A673 (cell line): ENCODE results near the gene MLIP. TPM values are rescaled to one million over a fixed set of nuclear protein-coding genes. Genes with fewer than 3 reads are reported as not detected.

Experiments used
- BruUV-seq: library from RNA; stranded (reverse); fragments of 400-500 nt; replicated peaks from 2 replicates; lab custom pipeline; 2021; lab: Mats Ljungman, UMichigan
- CTCF ChIA-PET: fragments of 300-600 bp; sonication (Branson Sonifier 250); formaldehyde crosslinking; loops from one replicate; lab custom pipeline; 2022; ENCODE audit warnings: antibody characterized with exemption; lab: Charles Lee
- POLR2A ChIA-PET: fragments of 300-600 bp; sonication (Branson Sonifier 250); formaldehyde crosslinking; loops from one replicate; lab custom pipeline; 2022; ENCODE audit warnings: antibody characterized with exemption; ENCODE audit not compliant: low non-redundant PET; lab: Charles Lee
- DNase-seq: peaks from one replicate; pipeline ENCODE4 v3.0.0-alpha.2; 2015; ENCODE audit warnings: low spot score
- H3K27ac ChIP-seq: fragments of 200-600 bp; sonication (generic); 2 replicates; pipeline ENCODE4 v1.5.1; 2016; ENCODE audit warnings: mixed run types, low read depth, mild to moderate bottlenecking, mixed read lengths, antibody characterized with exemption, low read length; ENCODE audit not compliant: poor library complexity, severe bottlenecking
- H3K27me3 ChIP-seq: fragments of 200-600 bp; sonication (generic); replicated peaks from 2 replicates; pipeline ENCODE4 v1.6.1; 2017; ENCODE audit warnings: mixed run types, low read depth, mild to moderate bottlenecking, mixed read lengths, antibody characterized with exemption, low read length; ENCODE audit not compliant: insufficient read depth, poor library complexity
- H3K36me3 ChIP-seq: fragments of 200-600 bp; sonication (generic); 2 replicates; pipeline ENCODE4 v1.6.1; 2016; ENCODE audit warnings: mixed run types, mild to moderate bottlenecking, mixed read lengths, antibody characterized with exemption, low read length; ENCODE audit not compliant: insufficient read depth, poor library complexity, severe bottlenecking
- H3K4me1 ChIP-seq: fragments of 200-600 bp; sonication (generic); 2 replicates; pipeline ENCODE4 v1.6.1; 2017; ENCODE audit warnings: mixed run types, mild to moderate bottlenecking, mixed read lengths, antibody characterized with exemption, low read length; ENCODE audit not compliant: insufficient read depth, poor library complexity, severe bottlenecking
- H3K4me3 ChIP-seq: fragments of 200-600 bp; sonication (generic); 2 replicates; pipeline ENCODE4 v1.5.1; 2016; ENCODE audit warnings: low read depth, mixed run types, mild to moderate bottlenecking, mixed read lengths, low read length; ENCODE audit not compliant: poor library complexity, severe bottlenecking
- H3K9me3 ChIP-seq: fragments of 200-600 bp; sonication (generic); 2 replicates; pipeline ENCODE4 v1.6.1; 2016; ENCODE audit warnings: mixed run types, low read depth, mild to moderate bottlenecking, mixed read lengths, antibody characterized with exemption, low read length; ENCODE audit not compliant: poor library complexity, severe bottlenecking
- EZH2 ChIP-seq: fragments of 200-600 bp; sonication (generic); IDR thresholded peaks from 2 replicates; pipeline ENCODE4 v1.6.1; 2017; ENCODE audit warnings: borderline replicate concordance, low read depth, mild to moderate bottlenecking, mixed read lengths, antibody characterized with exemption, low read length; ENCODE audit not compliant: poor library complexity, severe bottlenecking
- intact Hi-C: fragments of 100-400 bp; cut with micrococcal nuclease; formaldehyde crosslinking; loops from one replicate; pipeline ENCODE4 v1.10.0; 2022; ENCODE audit not compliant: unreplicated experiment
- total RNA-seq: library from RNA; stranded (reverse); gene quantifications from 2 replicates; pipeline ENCODE4 v1.2.3, GENCODE V29; 2021
- TF ChIP-seq, protein P1 (sequence below): fragments of 300-800, 200-600 bp; sonication (generic); conservative IDR thresholded peaks from 2 replicates; pipeline ENCODE4 v1.5.1; 2017; ENCODE audit warnings: low read depth, mild to moderate bottlenecking, antibody characterized with exemption, low read length, moderate library complexity, mixed read lengths

MLIP gene
- total RNA-seq, 1 experiment from 2014 or later: 0.58 TPM

DNA sequence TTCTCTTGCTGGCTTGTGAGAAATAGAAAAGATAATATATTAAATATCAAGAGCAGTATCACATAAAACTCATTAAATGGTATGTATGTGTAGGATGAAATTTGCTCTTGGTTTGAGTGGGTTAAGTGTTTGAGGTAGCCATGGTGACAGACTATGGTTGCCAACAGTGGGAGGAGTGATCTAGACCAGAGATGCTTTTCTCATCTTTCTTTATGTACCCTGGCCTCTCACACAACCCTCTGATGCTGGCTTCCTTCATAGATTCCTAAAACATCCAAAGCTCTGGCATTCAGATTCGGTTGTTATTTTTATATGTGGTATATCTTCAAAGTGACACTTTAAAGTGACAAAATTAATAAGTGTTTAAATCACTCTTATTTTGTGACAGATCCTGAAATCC lies 9.0 kb upstream of the MLIP start:
- CTCF ChIA-PET: no interaction called here
- intact Hi-C loops: no loop called here
- BruUV-seq: no TSS peak

DNA sequence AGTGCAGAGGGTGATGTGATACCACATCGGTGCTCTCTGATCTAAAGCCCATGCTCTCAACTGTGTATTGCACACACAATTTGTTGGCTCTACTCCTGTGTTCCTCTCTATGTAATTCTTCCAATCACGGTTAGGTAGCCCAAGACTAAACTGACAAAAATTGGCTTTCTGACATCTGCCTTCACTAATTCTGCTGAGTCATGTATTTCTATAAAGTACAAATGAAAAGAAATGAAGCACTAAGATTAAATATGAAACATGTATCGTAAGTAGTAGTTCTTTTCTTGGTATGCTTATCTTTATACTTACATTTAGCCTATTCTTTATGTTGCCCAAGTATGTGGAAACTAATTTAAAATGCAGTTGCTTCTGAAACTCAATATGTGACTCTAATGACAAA lies 7.7 kb upstream of the MLIP start:
- CTCF ChIA-PET: no interaction called here
- no TSS peak for BruUV-seq
- H3K9me3 ChIP-seq: no peaks in the 10 kb centered on the region
- no peak overlapping the region for H3K27ac ChIP-seq
- H3K4me3 ChIP-seq: no peak overlapping the region
- no peak for DNase-seq
- TF ChIP-seq, protein P1, sequence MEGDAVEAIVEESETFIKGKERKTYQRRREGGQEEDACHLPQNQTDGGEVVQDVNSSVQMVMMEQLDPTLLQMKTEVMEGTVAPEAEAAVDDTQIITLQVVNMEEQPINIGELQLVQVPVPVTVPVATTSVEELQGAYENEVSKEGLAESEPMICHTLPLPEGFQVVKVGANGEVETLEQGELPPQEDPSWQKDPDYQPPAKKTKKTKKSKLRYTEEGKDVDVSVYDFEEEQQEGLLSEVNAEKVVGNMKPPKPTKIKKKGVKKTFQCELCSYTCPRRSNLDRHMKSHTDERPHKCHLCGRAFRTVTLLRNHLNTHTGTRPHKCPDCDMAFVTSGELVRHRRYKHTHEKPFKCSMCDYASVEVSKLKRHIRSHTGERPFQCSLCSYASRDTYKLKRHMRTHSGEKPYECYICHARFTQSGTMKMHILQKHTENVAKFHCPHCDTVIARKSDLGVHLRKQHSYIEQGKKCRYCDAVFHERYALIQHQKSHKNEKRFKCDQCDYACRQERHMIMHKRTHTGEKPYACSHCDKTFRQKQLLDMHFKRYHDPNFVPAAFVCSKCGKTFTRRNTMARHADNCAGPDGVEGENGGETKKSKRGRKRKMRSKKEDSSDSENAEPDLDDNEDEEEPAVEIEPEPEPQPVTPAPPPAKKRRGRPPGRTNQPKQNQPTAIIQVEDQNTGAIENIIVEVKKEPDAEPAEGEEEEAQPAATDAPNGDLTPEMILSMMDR: no peak
- no peak for TF ChIP-seq EZH2
- intact Hi-C loops: no loop called here
- no peaks in the 10 kb centered on the region for H3K27me3 ChIP-seq
- H3K4me1 ChIP-seq: peaks cover 4% of the 10 kb centered on the region
- H3K36me3 ChIP-seq: no peaks in the 10 kb centered on the region
- POLR2A ChIA-PET: no interaction called here

More for the DNA sequence above, 9.0 kb upstream of the MLIP start:
- peaks cover 4% of the 10 kb centered on the region for H3K4me1 ChIP-seq
- no peaks in the 10 kb centered on the region for H3K36me3 ChIP-seq
- TF ChIP-seq EZH2: no peak
- TF ChIP-seq, protein P1: no peak
- no peaks in the 10 kb centered on the region for H3K9me3 ChIP-seq
- H3K4me3 ChIP-seq: no peak overlapping the region
- no peak overlapping the region for H3K27ac ChIP-seq
- DNase-seq: no peak
- POLR2A ChIA-PET: no interaction called here
- no peaks in the 10 kb centered on the region for H3K27me3 ChIP-seq

DNA sequence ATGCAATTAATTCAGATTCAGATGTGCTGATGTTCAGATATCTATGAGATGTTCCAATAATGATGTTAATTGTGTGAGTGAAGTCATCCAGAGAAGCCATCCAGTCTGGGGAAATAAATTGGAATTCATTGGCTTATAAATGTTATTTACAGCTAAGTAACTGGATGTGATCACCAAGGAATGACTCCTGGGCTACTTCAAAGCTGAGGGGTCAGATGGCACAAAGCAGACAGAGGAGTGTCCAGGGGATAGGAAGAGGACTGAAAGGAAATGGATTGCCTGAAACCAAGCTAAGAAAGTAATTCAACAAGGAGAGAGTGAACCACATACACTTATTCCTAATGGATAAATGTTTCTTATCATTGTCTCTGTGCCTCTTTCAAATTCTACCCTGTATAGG lies 4.5 kb upstream of the MLIP start:
- intact Hi-C loops: no loop called here
- H3K36me3 ChIP-seq: no peaks in the 10 kb centered on the region
- no peak for DNase-seq
- ChIA-PET CTCF (no interaction called here), POLR2A (no interaction called here)
- BruUV-seq: no TSS peak
- TF ChIP-seq EZH2: no peak
- no peak overlapping the region for H3K4me3 ChIP-seq
- peaks cover 18% of the 10 kb centered on the region for H3K4me1 ChIP-seq
- no peak overlapping the region for H3K27ac ChIP-seq
- H3K9me3 ChIP-seq: no peaks in the 10 kb centered on the region
- no peaks in the 10 kb centered on the region for H3K27me3 ChIP-seq

DNA sequence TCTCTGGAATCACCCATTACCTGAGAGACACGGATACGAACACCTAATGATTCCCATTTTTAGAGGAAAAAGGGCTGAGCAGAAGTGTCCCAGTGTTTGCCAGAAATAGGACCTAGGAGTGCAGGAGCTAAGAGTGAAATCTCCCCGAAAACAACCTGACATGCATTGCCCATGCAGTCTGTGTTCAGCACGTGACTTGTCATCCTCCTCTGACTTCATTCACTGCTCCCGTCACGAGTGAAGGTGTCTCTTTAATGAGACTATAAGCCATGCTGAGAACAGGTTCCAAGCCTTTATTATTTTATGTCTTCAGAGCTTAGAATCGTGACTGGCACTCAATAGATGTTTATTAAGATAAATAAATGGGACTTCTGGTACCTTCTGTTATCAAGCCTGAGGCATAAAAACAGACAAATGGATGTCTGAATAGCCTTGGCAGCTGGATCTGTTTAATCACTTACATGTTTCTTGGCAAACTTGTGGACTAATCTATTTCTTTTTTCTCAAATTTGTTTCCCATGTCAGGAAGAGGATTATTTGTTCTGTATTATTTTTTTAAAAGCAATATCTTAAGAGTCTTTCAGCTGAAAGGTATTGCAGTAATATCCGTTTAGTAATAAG lies 3.7 kb upstream of the MLIP start:
- Histone ChIP-seq H3K9me3 (no peaks in the 10 kb centered on the region), H3K27ac (no peak overlapping the region), H3K4me1 (peaks cover 26% of the 10 kb centered on the region), H3K4me3 (no peak overlapping the region), H3K27me3 (no peaks in the 10 kb centered on the region), H3K36me3 (no peaks in the 10 kb centered on the region)
- BruUV-seq: no TSS peak
- ChIA-PET CTCF (no interaction called here), POLR2A (no interaction called here)
- intact Hi-C loops: no loop called here
- TF ChIP-seq, protein P1: no peak
- no peak for DNase-seq
